GM12892 (cell line): ENCODE data around the gene ALKBH4.
"Not testable (repeated sequence)": the region's sequence is repeated elsewhere in the genome, so short reads cannot be mapped to it uniquely, and the experiment has no call there.

Source experiments
- DNase-seq: peaks from one replicate; pipeline ENCODE4 v3.0.0; 2011; ENCODE audit not compliant: insufficient read length
- FAIRE-seq: peaks from 2 replicates; lab custom pipeline; 2011; peaks lifted over from hg19 to GRCh38; lab: Jason Lieb, UNC
- POLR2A ChIP-seq: IDR thresholded peaks from 2 replicates; pipeline ENCODE4 v1.6.1; 2011; ENCODE audit warnings: low read depth, low read length, control low read depth
- POLR2AphosphoS5 ChIP-seq: IDR thresholded peaks from 2 replicates; pipeline ENCODE4 v1.6.1; 2011; ENCODE audit warnings: low read depth, low read length, control low read depth
- TAF1 ChIP-seq: IDR thresholded peaks from 2 replicates; pipeline ENCODE4 v1.6.1; 2011; ENCODE audit warnings: low read depth, mild to moderate bottlenecking, control low read depth, low read length, borderline replicate concordance

ALKBH4 gene

GRCh38 chr7:102421706-102422240 lies 42.9 kb downstream of the ALKBH4 start:
- TF ChIP-seq POLR2AphosphoS5 (no peak), TAF1 (no peak), POLR2A (no peak)
- DNase-seq (no peak), FAIRE-seq (no peak)

- no peak for DNase-seq
- TF ChIP-seq TAF1 (no peak), POLR2AphosphoS5 (no peak), POLR2A (no peak)
- FAIRE-seq: peak; percentile 56
Measured at GRCh38 chr7:102418592-102418991, 46.1 kb downstream of the ALKBH4 start.

DNA sequence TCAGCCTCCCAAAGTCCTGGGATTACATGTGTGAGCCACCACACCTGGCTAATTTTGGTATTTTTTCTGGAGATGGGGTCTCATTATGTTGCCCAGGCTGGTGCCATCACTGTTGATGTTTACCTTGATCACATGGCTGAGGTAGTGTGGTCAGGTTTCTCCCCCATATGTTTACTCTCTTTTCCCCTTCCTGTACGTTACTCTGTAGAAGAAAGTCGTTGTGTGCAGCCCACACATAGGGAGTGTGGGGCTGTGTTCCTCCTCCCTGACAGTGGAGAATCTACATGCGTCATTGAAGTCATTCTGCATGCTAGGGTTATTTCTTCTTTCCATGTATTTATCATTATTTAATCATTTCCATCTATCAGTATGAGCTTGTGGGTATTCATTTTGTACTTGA lies 47.6 kb downstream of the ALKBH4 start:
- TF ChIP-seq POLR2A (no peak), TAF1 (no peak), POLR2AphosphoS5 (no peak)
- FAIRE-seq: no peak
- no peak for DNase-seq

DNA sequence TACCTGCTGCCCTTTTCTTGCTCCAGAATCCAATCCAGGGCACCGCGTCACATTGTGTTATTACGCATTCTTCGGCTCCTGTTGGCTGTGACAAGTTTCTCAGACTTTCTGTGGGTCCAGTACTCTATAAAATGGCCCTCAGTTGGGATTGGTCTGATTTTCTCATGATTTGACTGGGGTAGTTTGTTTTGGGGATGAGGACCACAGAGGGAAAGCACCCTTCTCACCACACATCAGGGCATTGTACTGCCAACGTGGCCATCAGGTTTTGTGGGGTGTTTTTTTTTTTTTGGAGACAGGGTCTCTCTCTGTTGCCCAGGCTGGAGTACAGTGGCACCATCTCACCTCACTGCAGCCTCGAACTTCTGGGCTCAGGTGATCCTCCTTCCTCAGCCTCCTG lies 48.3 kb downstream of the ALKBH4 start:
- FAIRE-seq (no peak), DNase-seq (no peak)
- TF ChIP-seq POLR2A: no peak
- no peak for TF ChIP-seq POLR2AphosphoS5
- no peak for TF ChIP-seq TAF1

- FAIRE-seq (peak; percentile 38), DNase-seq (no peak)
- TF ChIP-seq TAF1 (no peak), POLR2AphosphoS5 (peak; percentile 61; the same call in 1 of the 2 replicates), POLR2A (peak; percentile 39; the same call in 1 of the 2 replicates)
Measured at GRCh38 chr7:102415685-102416225, 48.9 kb downstream of the ALKBH4 start.

- no peak for FAIRE-seq
- TF ChIP-seq POLR2A (no peak), POLR2AphosphoS5 (no peak), TAF1 (no peak)
- no peak for DNase-seq
Measured at GRCh38 chr7:102413611-102414010, 51.1 kb downstream of the ALKBH4 start.

GRCh38 chr7:102413091-102413490 lies 51.6 kb downstream of the ALKBH4 start:
- no peak for DNase-seq
- TF ChIP-seq POLR2A: no peak
- no peak for TF ChIP-seq TAF1
- no peak for TF ChIP-seq POLR2AphosphoS5
- no peak for FAIRE-seq

GRCh38 chr7:102412548-102412947 lies 52.1 kb downstream of the ALKBH4 start:
- TF ChIP-seq TAF1 (no peak), POLR2A (no peak)
- FAIRE-seq (peak; percentile 83), DNase-seq (no peak)

DNA sequence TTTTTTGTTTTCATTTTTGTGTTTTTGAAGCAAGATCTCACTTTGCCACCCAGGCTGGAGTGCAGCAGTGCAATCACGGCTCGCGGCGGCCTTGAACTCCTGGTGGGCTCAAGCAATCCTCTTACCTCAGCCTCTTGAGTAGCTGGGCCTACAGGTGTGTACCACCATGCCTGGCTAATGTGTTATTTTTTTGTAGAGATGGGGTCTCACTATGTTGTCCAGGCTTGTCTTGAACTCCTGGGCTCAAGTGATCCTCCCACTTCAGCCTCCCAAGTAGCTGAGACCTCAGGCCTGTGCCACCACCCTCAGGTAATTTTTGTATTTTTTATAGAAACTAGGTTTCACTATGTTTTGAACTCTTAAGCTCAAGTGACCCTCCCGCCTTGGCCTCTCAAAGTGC lies 53.7 kb downstream of the ALKBH4 start:
- FAIRE-seq (no peak), DNase-seq (no peak)
- TF ChIP-seq POLR2A: no peak
- no peak for TF ChIP-seq TAF1

DNA sequence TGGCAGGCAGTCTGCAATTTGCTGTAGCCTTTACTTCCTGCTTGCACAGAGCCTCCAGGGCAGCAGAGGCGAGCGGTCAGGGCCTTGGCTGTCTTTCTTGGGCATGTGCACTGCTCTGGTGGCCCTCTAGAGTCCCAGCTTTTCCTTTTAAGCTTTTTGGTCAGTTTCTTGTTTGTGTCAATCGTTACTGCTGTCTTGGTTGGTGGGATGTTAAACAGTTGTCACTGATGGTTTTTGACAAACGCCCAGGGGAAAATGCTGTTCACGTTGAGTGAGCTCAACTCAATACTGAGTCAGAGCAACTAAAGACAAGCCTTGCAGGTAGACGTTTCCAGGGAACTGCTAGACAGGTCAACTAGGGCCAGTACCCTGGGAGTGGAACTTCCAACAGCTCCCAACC lies 54.5 kb downstream of the ALKBH4 start:
- DNase-seq: no peak
- no peak for FAIRE-seq
- no peak for TF ChIP-seq POLR2A
- no peak for TF ChIP-seq POLR2AphosphoS5
- no peak for TF ChIP-seq TAF1

DNA sequence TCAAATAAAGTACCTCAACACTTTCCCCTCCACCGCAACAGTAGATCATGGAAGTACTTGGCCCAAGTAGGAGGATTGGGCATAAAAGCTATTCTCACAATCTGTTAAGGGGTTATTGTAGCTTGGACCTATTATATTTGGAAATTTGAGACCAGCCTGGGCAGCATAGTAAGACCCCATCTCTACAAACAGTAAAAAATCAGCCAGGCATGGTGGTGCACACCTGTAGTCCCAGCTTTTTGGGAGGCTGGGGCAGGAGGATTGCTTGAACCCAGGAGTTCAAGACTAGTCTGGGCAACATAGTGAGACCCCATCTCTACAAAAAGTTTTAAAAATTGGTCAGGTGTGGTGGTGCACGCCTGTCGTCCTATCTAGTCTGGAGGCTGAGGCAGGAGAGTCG lies 55.3 kb downstream of the ALKBH4 start:
- DNase-seq (no peak), FAIRE-seq (no peak)
- TF ChIP-seq TAF1 (no peak), POLR2AphosphoS5 (no peak), POLR2A (no peak)

- DNase-seq: not testable (repeated sequence)
Measured at GRCh38 chr7:102408530-102408929, 56.1 kb downstream of the ALKBH4 start.

GRCh38 chr7:102407910-102408309 lies 56.8 kb downstream of the ALKBH4 start:
- DNase-seq (no peak), FAIRE-seq (no peak)
- TF ChIP-seq TAF1 (no peak), POLR2AphosphoS5 (no peak), POLR2A (no peak)

More at GRCh38 chr7:102408530-102408929, 56.1 kb downstream of the ALKBH4 start:
- not testable (repeated sequence) for FAIRE-seq
